GM18907 (cell line): ENCODE results near the gene CHD5.

Experiments used
- ATAC-seq: cut with Tn5 transposase; IDR thresholded peaks from one replicate; pipeline ENCODE4 v1.9.1; 2021; ENCODE audit warnings: mild to moderate bottlenecking, moderate library complexity; ENCODE audit not compliant: unreplicated experiment

Gene CHD5

GRCh38 chr1:6154525-6155319 is 25.4 kb downstream of the CHD5 start:
- no peak for ATAC-seq

- no peak for ATAC-seq
Measured at GRCh38 chr1:6152882-6153281, 27.2 kb downstream of the CHD5 start.

- ATAC-seq: no peak
Measured at GRCh38 chr1:6152181-6152580, 27.9 kb downstream of the CHD5 start.

- ATAC-seq: no peak
Measured at GRCh38 chr1:6151291-6151822, 28.8 kb downstream of the CHD5 start.

- ATAC-seq: no peak
Measured at GRCh38 chr1:6150006-6150938, 29.8 kb downstream of the CHD5 start.

GRCh38 chr1:6149597-6149996 is 30.5 kb downstream of the CHD5 start:
- ATAC-seq: no peak

GRCh38 chr1:6148497-6149241 is 31.5 kb downstream of the CHD5 start:
- ATAC-seq: no peak

- ATAC-seq: no peak
Measured at GRCh38 chr1:6145864-6146410, 34.2 kb downstream of the CHD5 start.

- no peak for ATAC-seq
Measured at GRCh38 chr1:6145396-6145750, 34.7 kb downstream of the CHD5 start.

GRCh38 chr1:6144647-6145395 is 35.3 kb downstream of the CHD5 start:
- ATAC-seq: no peak

GRCh38 chr1:6144175-6144574 is 35.9 kb downstream of the CHD5 start:
- no peak for ATAC-seq

GRCh38 chr1:6143395-6143794 is 36.7 kb downstream of the CHD5 start:
- no peak for ATAC-seq

GRCh38 chr1:6142734-6143133 is 37.4 kb downstream of the CHD5 start:
- ATAC-seq: no peak

- no peak for ATAC-seq
Measured at GRCh38 chr1:6142036-6142621, 38.0 kb downstream of the CHD5 start.

- no peak for ATAC-seq
Measured at GRCh38 chr1:6141592-6141991, 38.5 kb downstream of the CHD5 start.

GRCh38 chr1:6140413-6140812 is 39.7 kb downstream of the CHD5 start:
- no peak for ATAC-seq

GRCh38 chr1:6137758-6138157 is 42.4 kb downstream of the CHD5 start:
- ATAC-seq: no peak

- ATAC-seq: no peak
Measured at GRCh38 chr1:6136516-6137220, 43.5 kb downstream of the CHD5 start.
